Panc1 (cell line): ENCODE data around the gene IFNA17.

ENCODE experiments used
- CTCF ChIP-seq: fragments of 450-650 bp; IDR thresholded peaks from 2 replicates; pipeline ENCODE4 v1.5.1; 2017; ENCODE audit warnings: mild to moderate bottlenecking
- POLR2AphosphoS5 ChIP-seq: IDR thresholded peaks from 2 replicates; pipeline ENCODE4 v1.6.1; 2012; ENCODE audit warnings: mild to moderate bottlenecking, low read depth, low read length, moderate library complexity
- REST ChIP-seq, 2 experiments: IDR thresholded peaks; 2 replicates each; pipeline ENCODE4 v1.6.1; 2011 to 2012; ENCODE audit warnings: low read depth in 2 of 2, control low read depth in 1 of 2, low read length in 1 of 2, mild to moderate bottlenecking in 1 of 2, moderate library complexity in 1 of 2; ENCODE audit not compliant: insufficient read depth in 1 of 2
- SIN3A ChIP-seq: IDR thresholded peaks from 2 replicates; pipeline ENCODE4 v1.6.1; 2012; ENCODE audit warnings: low read depth, mild to moderate bottlenecking, low read length, moderate library complexity, borderline replicate concordance; ENCODE audit not compliant: insufficient read depth
- TCF7L2 ChIP-seq: IDR thresholded peaks from 2 replicates; pipeline ENCODE4 v1.6.1; 2011; ENCODE audit warnings: mild to moderate bottlenecking, low read depth, low read length, inconsistent platforms

GRCh38 chr9:21210311-21210710 lies 17.7 kb downstream of the IFNA17 start:
- TF ChIP-seq POLR2AphosphoS5 = no peak
- TF ChIP-seq CTCF = no peak
- no peak for TF ChIP-seq REST (IDR thresholded peaks at IDR 0.05; ENCODE audit: insufficient read depth in 1 of 2, low read depth in 2 of 2, low read length in 1 of 2)
- TF ChIP-seq SIN3A = no peak
- no peak for TF ChIP-seq TCF7L2
